Aorta (tissue), 5 donors: ENCODE measurements around the gene GPS2. TPM values are rescaled to one million over a fixed set of nuclear protein-coding genes. Genes with fewer than 3 reads are reported as not detected.
A peak's percentile ranks its signal among the peaks of the same experiment; 100 is the strongest.

Experiments
- ATAC-seq: fragments of 200-7000 bp; cut with Tn5 transposase; one replicate; pipeline ENCODE4 v1.9.1; 2022; ENCODE audit warnings: moderate library complexity; ENCODE audit not compliant: low FRiP score
- DNase-seq, 2 donors: peaks; one replicate each; pipeline ENCODE4 v3.0.0-alpha.2; 2020
- H3K27ac ChIP-seq, 2 donors: one replicate each; pipeline ENCODE4 v1.5.1; 2013; ENCODE audit warnings: low read length in 2 of 2, mild to moderate bottlenecking in 2 of 2, moderate library complexity in 2 of 2, control low read depth in 1 of 2, inconsistent platforms in 1 of 2, low read depth in 1 of 2
- H3K27me3 ChIP-seq, 2 donors: one replicate each; pipeline ENCODE4 v1.6.1; 2013; ENCODE audit warnings: control low read depth in 1 of 2, low read length in 1 of 2, mild to moderate bottlenecking in 1 of 2, moderate library complexity in 1 of 2; ENCODE audit not compliant: insufficient read depth in 2 of 2, control insufficient read depth in 1 of 2
- H3K36me3 ChIP-seq, 2 donors: one replicate each; pipeline ENCODE4 v1.6.1; 2013; ENCODE audit warnings: control low read depth in 1 of 2, low read length in 1 of 2, mild to moderate bottlenecking in 1 of 2; ENCODE audit not compliant: insufficient read depth in 2 of 2, control insufficient read depth in 1 of 2
- H3K4me1 ChIP-seq, 2 donors: one replicate each; pipeline ENCODE4 v1.6.1; 2013; ENCODE audit warnings: low read length in 2 of 2, control low read depth in 1 of 2, mild to moderate bottlenecking in 1 of 2, moderate library complexity in 1 of 2; ENCODE audit not compliant: insufficient read depth in 2 of 2, control insufficient read depth in 1 of 2
- H3K4me3 ChIP-seq, 2 donors: one replicate each; pipeline ENCODE4 v1.5.1; 2013; ENCODE audit warnings: low read length in 2 of 2, control low read depth in 1 of 2, mild to moderate bottlenecking in 1 of 2
- H3K9me3 ChIP-seq: one replicate; pipeline ENCODE4 v1.6.1; 2013; ENCODE audit warnings: mild to moderate bottlenecking, low read length; ENCODE audit not compliant: control insufficient read depth
- WGBS, 2 donors: extraction: QIAGEN DNeasy Blood & Tissue Kit; methylation state at CpG; one replicate each; pipeline ENCODE4 v1.1.7; 2013; 5-methylcytosine and 5-hydroxymethylcytosine counted together
- intact Hi-C, 2 donors: fragments of 100-400 bp; cut with DNase I; formaldehyde crosslinking; loops; one replicate each; pipeline versions ENCODE4 v1.14.2 to v1.15.0; 2022
- polyA plus RNA-seq, 2 donors: library from polyadenylated mRNA; stranded (reverse); fragments of 200-250 nt; gene quantifications; one replicate each; pipeline ENCODE4 v1.2.3, GENCODE V29; 2013
- total RNA-seq, 2 donors: library from RNA; stranded (reverse); fragmentation: NEBNext Ultra II Directional; extraction: Animal tissue kit (Norgen Biotek cat#: 25700); gene quantifications; one replicate each; pipeline ENCODE4 v1.2.1, GENCODE V29; 2021
- donor health status: healthy with polysubstance abuse.
- donor health status: Bipolar disorder and iron deficiency.
- donor health status: DM: no; HTN: no; CAD: no.
- donor health status: DM: no; HTN: no; CAD: no.
- donor health status: DM: yes; HTN: yes; CAD: no.

The GPS2 gene
- total and polyA plus RNA-seq, 4 donors = 49.5 to 99.1 (median 55.3) TPM

- ATAC-seq (no peak), DNase-seq (no peak)
- Histone ChIP-seq H3K27me3 (no peaks in the 10 kb centered on the region), H3K9me3 (no peaks in the 10 kb centered on the region), H3K4me1 (no peaks in the 10 kb centered on the region), H3K4me3 (no peak overlapping the region), H3K36me3 (peaks cover 0 to 4% of the 10 kb centered on the region in 2 donors), H3K27ac (no peak overlapping the region)
- intact Hi-C loops = no loop called here
- WGBS, 2 donors = 84 to 85% methylated on average over 16 of the region's 16 CpGs
These were observed 2.1 kb upstream of the GPS2 start for GRCh38 chr17:7317161-7317803.

- 34 to 37% methylated on average over 29 to 30 of the region's 30 CpGs for WGBS, 2 donors
- Histone ChIP-seq H3K9me3 (no peaks in the 10 kb centered on the region), H3K27ac (peak overlapping the region; percentile 42 to 69), H3K27me3 (no peaks in the 10 kb centered on the region), H3K36me3 (peaks cover 0 to 4% of the 10 kb centered on the region in 2 donors), H3K4me3 (peak overlapping the region in 1 of 2 donors; percentile 70), H3K4me1 (no peaks in the 10 kb centered on the region)
- intact Hi-C loops = no loop called here
- DNase-seq (no peak), ATAC-seq (peak; percentile 8)
These were observed 543 bp upstream of the GPS2 start for GRCh38 chr17:7315570-7316235.

DNA sequence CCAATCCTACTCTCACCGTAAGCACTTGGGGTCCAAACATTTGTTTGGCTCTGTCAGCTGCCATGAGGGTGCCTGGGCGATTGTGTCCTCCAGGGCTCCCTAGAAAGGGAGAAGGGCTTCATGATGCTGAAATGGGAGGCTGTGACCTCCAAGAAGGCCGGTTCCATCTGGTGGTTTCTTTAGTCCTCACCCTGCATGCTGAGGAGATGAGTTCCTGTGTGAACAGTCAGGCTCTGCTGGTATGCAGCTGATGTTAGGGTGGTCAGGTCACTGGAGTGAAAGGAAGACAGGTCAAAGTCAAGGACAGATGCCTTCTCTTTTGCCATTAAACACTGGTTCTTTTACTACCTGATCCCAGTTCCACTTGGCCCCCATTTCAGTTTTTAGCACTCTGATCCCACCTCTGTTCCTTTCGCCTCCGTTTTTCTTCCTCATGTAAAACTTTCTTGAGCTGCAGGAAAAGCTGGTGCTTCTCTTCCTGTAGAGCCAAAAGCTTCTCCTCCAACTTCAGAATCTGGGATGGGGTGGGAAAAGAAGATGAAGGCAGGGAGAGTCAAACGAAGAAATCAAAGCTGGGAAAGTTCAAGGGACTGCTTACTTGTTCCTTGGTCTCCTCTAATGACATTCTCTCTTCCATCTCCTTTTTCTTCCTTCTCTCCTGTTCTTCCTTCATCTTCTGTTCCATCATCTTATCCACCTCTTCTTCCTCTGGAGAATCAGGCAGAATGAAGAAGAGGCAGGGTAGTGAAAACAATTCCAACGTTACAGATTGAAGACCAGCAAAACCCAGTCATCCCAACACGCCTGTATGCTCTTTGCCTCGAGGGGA lies 1.1 kb downstream of the GPS2 start:
- WGBS, 2 donors = 47% methylated on average over 9 of the region's 9 CpGs
- DNase-seq = no peak
- Histone ChIP-seq H3K4me1 (no peaks in the 10 kb centered on the region), H3K36me3 (peaks cover 0 to 8% of the 10 kb centered on the region in 2 donors), H3K27ac (peak overlapping the region in 1 of 2 donors; percentile 79), H3K27me3 (no peaks in the 10 kb centered on the region), H3K9me3 (no peaks in the 10 kb centered on the region), H3K4me3 (peak overlapping the region; percentile 70 to 76)
- no peak for ATAC-seq
- intact Hi-C loops = no loop called here

- Histone ChIP-seq H3K36me3 (peaks cover 0 to 8% of the 10 kb centered on the region in 2 donors), H3K27ac (no peak overlapping the region), H3K27me3 (no peaks in the 10 kb centered on the region), H3K4me1 (no peaks in the 10 kb centered on the region), H3K9me3 (no peaks in the 10 kb centered on the region), H3K4me3 (no peak overlapping the region)
- 87 to 89% methylated on average over 7 of the region's 7 CpGs for WGBS, 2 donors
- no peak for ATAC-seq
- intact Hi-C loops = no loop called here
- no peak for DNase-seq
These were observed 1.9 kb downstream of the GPS2 start for GRCh38 chr17:7313088-7313889.

GRCh38 chr17:7312432-7313087 lies 2.6 kb downstream of the GPS2 start:
- no peaks in the 10 kb centered on the region for H3K27me3 ChIP-seq
- ATAC-seq (no peak), DNase-seq (no peak)
- H3K4me1 ChIP-seq = no peaks in the 10 kb centered on the region
- H3K9me3 ChIP-seq = no peaks in the 10 kb centered on the region
- WGBS, 2 donors = 80 to 85% methylated on average over 7 of the region's 7 CpGs
- peaks cover 0 to 8% of the 10 kb centered on the region in 2 donors for H3K36me3 ChIP-seq
- no peak overlapping the region for H3K27ac ChIP-seq
- no peak overlapping the region for H3K4me3 ChIP-seq
- intact Hi-C loops = no loop called here

GRCh38 chr17:7311110-7311705 lies 4.0 kb downstream of the GPS2 start:
- DNase-seq = no peak
- H3K27me3 ChIP-seq = no peaks in the 10 kb centered on the region
- no peak for ATAC-seq
- intact Hi-C loops = no loop called here
- H3K27ac ChIP-seq = no peak overlapping the region
- WGBS, 2 donors = 75 to 80% methylated on average over 7 of the region's 7 CpGs
- H3K4me1 ChIP-seq = no peaks in the 10 kb centered on the region
- peaks cover 0 to 8% of the 10 kb centered on the region in 2 donors for H3K36me3 ChIP-seq
- no peak overlapping the region for H3K4me3 ChIP-seq
- no peaks in the 10 kb centered on the region for H3K9me3 ChIP-seq

DNA sequence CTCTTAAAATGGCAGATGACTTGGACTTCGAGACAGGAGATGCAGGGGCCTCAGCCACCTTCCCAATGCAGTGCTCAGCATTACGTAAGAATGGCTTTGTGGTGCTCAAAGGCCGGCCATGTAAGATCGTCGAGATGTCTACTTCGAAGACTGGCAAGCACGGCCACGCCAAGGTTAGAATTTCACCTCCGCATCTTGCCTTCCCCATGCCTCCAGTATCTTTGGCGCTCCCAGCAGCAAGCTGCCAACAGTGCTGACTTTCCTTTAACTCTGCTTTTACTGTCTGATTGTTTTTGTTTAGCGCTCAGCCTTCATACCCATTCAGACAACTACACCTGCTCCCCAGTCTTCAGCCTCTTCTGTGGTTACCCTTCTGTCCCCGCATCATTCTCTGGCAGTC lies 5.5 kb downstream of the GPS2 start:
- 90 to 93% methylated on average over 12 of the region's 12 CpGs for WGBS, 2 donors
- H3K27ac ChIP-seq = no peak overlapping the region
- peaks cover 0 to 8% of the 10 kb centered on the region in 2 donors for H3K36me3 ChIP-seq
- ATAC-seq = no peak
- no peaks in the 10 kb centered on the region for H3K27me3 ChIP-seq
- no peak overlapping the region for H3K4me3 ChIP-seq
- H3K4me1 ChIP-seq = no peaks in the 10 kb centered on the region
- intact Hi-C loops = no loop called here
- DNase-seq = no peak
- no peaks in the 10 kb centered on the region for H3K9me3 ChIP-seq
